Measurements from ENCODE around the gene ABCC4. TPM values are rescaled to one million over a fixed set of nuclear protein-coding genes. Genes with fewer than 3 reads are reported as not detected.

ABCC4 gene
- total RNA-seq, 1 donor from 2014 or later = 19.0 TPM

DNA sequence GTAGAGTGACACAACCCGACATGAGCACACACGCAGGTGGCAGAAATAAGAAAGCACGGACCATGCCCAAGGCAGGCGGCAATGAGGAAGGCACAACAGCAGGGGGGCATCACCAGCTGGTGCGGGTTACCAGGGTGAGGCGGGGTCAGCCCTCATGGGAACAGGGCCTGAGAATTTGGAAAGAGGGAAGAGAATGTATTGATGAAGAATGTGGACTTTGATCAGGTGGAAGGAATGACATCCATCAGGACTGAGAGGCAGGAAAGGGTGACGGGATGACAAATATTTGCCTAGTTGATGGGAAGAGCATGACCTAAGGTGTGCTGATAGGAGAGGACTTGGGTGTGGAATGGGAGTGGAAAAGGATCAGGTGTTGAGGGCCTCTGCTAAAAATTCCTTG lies 177.5 kb downstream of the ABCC4 start:
- TF ChIP-seq, protein P1, sequence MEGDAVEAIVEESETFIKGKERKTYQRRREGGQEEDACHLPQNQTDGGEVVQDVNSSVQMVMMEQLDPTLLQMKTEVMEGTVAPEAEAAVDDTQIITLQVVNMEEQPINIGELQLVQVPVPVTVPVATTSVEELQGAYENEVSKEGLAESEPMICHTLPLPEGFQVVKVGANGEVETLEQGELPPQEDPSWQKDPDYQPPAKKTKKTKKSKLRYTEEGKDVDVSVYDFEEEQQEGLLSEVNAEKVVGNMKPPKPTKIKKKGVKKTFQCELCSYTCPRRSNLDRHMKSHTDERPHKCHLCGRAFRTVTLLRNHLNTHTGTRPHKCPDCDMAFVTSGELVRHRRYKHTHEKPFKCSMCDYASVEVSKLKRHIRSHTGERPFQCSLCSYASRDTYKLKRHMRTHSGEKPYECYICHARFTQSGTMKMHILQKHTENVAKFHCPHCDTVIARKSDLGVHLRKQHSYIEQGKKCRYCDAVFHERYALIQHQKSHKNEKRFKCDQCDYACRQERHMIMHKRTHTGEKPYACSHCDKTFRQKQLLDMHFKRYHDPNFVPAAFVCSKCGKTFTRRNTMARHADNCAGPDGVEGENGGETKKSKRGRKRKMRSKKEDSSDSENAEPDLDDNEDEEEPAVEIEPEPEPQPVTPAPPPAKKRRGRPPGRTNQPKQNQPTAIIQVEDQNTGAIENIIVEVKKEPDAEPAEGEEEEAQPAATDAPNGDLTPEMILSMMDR (IDR thresholded peaks at IDR 0.05; ENCODE audit: unreplicated experiment) = no peak
- peaks cover 5% of the 10 kb centered on the region for H3K4me1 Mint-ChIP-seq (ENCODE audit: unreplicated experiment)
- no peak overlapping the region for H3K27ac Mint-ChIP-seq (ENCODE audit: unreplicated experiment)
- H3K36me3 Mint-ChIP-seq (ENCODE audit: low read depth, unreplicated experiment) = peaks cover 6% of the 10 kb centered on the region
- no peaks in the 10 kb centered on the region for H3K9me3 Mint-ChIP-seq (ENCODE audit: unreplicated experiment)
- no peak for DNase-seq (ENCODE audit: low spot score)
- no peaks in the 10 kb centered on the region for H3K27me3 Mint-ChIP-seq (ENCODE audit: unreplicated experiment)
- no peak overlapping the region for H3K4me3 Mint-ChIP-seq (ENCODE audit: unreplicated experiment)

DNA sequence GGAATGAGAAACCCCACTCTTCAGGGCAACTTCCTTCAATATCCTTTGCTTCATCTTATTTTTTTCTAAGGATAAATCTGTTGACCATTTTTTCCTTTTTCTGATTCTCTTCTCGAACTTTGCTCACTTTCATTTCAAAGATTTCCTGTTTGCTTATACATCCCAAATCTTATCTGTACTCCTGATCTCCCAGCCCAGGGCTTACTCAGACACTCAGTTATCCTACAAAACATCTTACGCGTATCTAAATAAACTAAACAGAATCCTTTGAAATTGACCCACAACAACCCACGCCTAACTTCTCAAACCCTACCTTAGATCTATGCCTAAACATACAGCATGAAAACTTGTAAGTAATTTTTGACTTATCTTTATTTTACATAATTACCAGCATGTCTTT lies 179.2 kb downstream of the ABCC4 start:
- no peak for DNase-seq (ENCODE audit: low spot score)
- TF ChIP-seq, protein P1 (IDR thresholded peaks at IDR 0.05; ENCODE audit: unreplicated experiment) = no peak
- Mint-ChIP-seq H3K27ac (ENCODE audit: unreplicated experiment) (no peak overlapping the region), H3K36me3 (ENCODE audit: low read depth, unreplicated experiment) (peaks cover 6% of the 10 kb centered on the region), H3K4me1 (ENCODE audit: unreplicated experiment) (peaks cover 5% of the 10 kb centered on the region), H3K9me3 (ENCODE audit: unreplicated experiment) (no peaks in the 10 kb centered on the region), H3K27me3 (ENCODE audit: unreplicated experiment) (no peaks in the 10 kb centered on the region), H3K4me3 (ENCODE audit: unreplicated experiment) (no peak overlapping the region)

DNA sequence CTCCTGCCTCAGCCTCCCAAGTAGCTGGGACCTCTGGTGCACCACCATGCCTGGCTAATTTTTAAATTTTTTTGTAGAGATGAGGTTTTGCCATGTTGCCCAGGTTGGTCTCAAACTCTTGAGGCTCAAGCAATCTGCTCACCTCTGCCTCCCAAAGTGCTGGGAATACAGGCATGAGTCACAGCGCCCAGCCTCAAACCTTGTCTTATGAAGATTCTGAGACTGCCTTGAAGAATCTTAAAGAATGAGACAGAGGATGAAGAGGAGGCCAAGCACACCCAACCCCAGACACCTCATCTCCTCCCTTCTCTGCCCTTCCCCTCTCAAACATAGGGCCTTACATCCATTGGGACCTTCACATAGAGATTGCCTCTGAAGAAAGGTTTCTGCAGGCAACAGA lies 179.7 kb downstream of the ABCC4 start:
- Mint-ChIP-seq H3K36me3 (ENCODE audit: low read depth, unreplicated experiment) (peaks cover 6% of the 10 kb centered on the region), H3K4me3 (ENCODE audit: unreplicated experiment) (no peak overlapping the region), H3K27me3 (ENCODE audit: unreplicated experiment) (no peaks in the 10 kb centered on the region), H3K9me3 (ENCODE audit: unreplicated experiment) (no peaks in the 10 kb centered on the region), H3K4me1 (ENCODE audit: unreplicated experiment) (peaks cover 5% of the 10 kb centered on the region), H3K27ac (ENCODE audit: unreplicated experiment) (no peak overlapping the region)
- TF ChIP-seq, protein P1 (IDR thresholded peaks at IDR 0.05; ENCODE audit: unreplicated experiment) = no peak
- no peak for DNase-seq (ENCODE audit: low spot score)

DNA sequence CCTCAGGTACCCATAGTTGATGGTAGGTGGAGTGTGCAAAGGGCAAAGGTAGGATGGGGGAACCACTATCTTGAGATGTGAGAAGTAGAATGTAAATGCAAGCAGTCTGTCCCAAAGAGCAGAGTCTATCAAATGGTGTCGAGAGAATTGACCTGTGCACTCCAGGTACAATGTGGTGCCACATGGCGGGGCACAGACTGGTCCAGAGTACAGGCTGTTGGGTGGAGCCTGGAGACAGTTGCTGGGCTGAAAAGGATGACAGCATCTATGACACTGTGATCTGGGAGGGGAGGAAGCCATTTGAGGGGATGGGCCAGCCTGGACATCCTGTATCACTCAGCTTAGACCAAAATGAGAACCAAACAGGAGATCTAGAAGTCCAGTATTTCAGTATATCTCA lies 180.6 kb downstream of the ABCC4 start:
- H3K36me3 Mint-ChIP-seq (ENCODE audit: low read depth, unreplicated experiment) = peaks cover 6% of the 10 kb centered on the region
- no peaks in the 10 kb centered on the region for H3K27me3 Mint-ChIP-seq (ENCODE audit: unreplicated experiment)
- no peaks in the 10 kb centered on the region for H3K9me3 Mint-ChIP-seq (ENCODE audit: unreplicated experiment)
- TF ChIP-seq, protein P1 (IDR thresholded peaks at IDR 0.05; ENCODE audit: unreplicated experiment) = no peak
- H3K4me1 Mint-ChIP-seq (ENCODE audit: unreplicated experiment) = peaks cover 5% of the 10 kb centered on the region
- DNase-seq (ENCODE audit: low spot score) = no peak
- no peak overlapping the region for H3K4me3 Mint-ChIP-seq (ENCODE audit: unreplicated experiment)
- H3K27ac Mint-ChIP-seq (ENCODE audit: unreplicated experiment) = no peak overlapping the region

DNA sequence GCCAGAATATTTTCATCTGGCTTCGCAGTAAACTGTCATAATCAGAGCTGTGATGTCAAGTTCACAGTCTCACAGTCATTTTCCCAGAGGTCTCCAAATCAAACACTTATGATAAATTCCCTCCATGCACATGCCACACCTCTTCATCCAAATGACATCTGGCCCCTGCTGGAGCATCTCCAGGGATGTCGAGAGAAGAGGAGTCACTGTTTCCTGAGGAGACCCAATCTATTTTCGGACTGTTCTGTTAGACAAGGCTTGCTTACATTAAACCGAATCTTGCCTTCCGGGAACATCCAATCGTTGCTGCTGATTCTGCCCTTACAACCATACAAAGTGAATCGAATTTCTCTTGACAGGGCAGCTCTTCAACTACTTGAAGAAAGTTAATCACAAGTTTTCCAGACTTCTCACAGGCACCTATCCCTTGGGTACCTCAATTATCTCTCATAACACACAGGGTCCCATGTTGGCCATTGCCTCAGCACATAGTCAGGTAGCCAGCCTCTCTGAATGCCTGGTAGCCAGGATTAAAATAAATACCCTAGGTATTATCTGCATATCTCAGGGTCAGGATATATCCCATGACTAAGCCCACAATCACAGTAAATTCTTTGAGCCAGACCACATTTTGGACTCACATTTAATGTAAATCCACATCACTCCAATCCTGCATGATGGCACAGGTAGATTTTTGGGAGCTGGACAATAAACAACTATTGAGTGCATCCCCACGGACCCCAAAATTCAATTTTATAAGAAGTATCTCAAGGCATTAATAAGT lies 182.5 kb downstream of the ABCC4 start:
- H3K4me1 Mint-ChIP-seq (ENCODE audit: unreplicated experiment) = peaks cover 9% of the 10 kb centered on the region
- no peaks in the 10 kb centered on the region for H3K27me3 Mint-ChIP-seq (ENCODE audit: unreplicated experiment)
- no peaks in the 10 kb centered on the region for H3K9me3 Mint-ChIP-seq (ENCODE audit: unreplicated experiment)
- TF ChIP-seq, protein P1 (IDR thresholded peaks at IDR 0.05; ENCODE audit: unreplicated experiment) = no peak
- no peak overlapping the region for H3K4me3 Mint-ChIP-seq (ENCODE audit: unreplicated experiment)
- DNase-seq (ENCODE audit: low spot score) = no peak
- H3K36me3 Mint-ChIP-seq (ENCODE audit: low read depth, unreplicated experiment) = peaks cover 6% of the 10 kb centered on the region
- H3K27ac Mint-ChIP-seq (ENCODE audit: unreplicated experiment) = no peak overlapping the region

All from endothelial cell (in vitro differentiated cells).